Osteoblast (primary cell): ENCODE data around the gene HNMT. TPM values are rescaled to one million over a fixed set of nuclear protein-coding genes. Genes with fewer than 3 reads are reported as not detected.

Source experiments
- DNase-seq: peaks from one replicate; pipeline ENCODE4 v3.0.0; 2011; ENCODE audit warnings: low spot score, mixed read lengths; ENCODE audit not compliant: insufficient read length; ENCODE audit errors: missing footprints
- H2AFZ ChIP-seq: 2 replicates; pipeline ENCODE4 v1.6.0; 2011; ENCODE audit warnings: mild to moderate bottlenecking, low read length
- H3K27ac ChIP-seq: 2 replicates; pipeline ENCODE4 v1.5.1; 2011; ENCODE audit warnings: mild to moderate bottlenecking, low read depth, low read length, moderate library complexity
- H3K27me3 ChIP-seq: 2 replicates; pipeline ENCODE4 v1.6.0; 2012; ENCODE audit warnings: mild to moderate bottlenecking, control low read depth, inconsistent platforms, low read length, moderate library complexity; ENCODE audit not compliant: insufficient read depth
- H3K36me3 ChIP-seq: 2 replicates; pipeline ENCODE4 v1.5.1; 2011; ENCODE audit warnings: mild to moderate bottlenecking, low read length, control low read depth, moderate library complexity; ENCODE audit not compliant: insufficient read depth
- H3K4me1 ChIP-seq: 2 replicates; pipeline ENCODE4 v1.5.1; 2011; ENCODE audit warnings: mild to moderate bottlenecking, low read length, control low read depth, moderate library complexity; ENCODE audit not compliant: insufficient read depth
- H3K4me2 ChIP-seq: 2 replicates; pipeline ENCODE4 v1.6.0; 2011; ENCODE audit warnings: mild to moderate bottlenecking, low read length; ENCODE audit not compliant: insufficient read depth
- H3K4me3 ChIP-seq: fragments of 200-600 bp; sonication (generic); 3 replicates; pipeline ENCODE4 v1.5.1; 2012; ENCODE audit warnings: mild to moderate bottlenecking, low read length, inconsistent platforms; ENCODE audit not compliant: insufficient read depth
- H3K79me2 ChIP-seq: 2 replicates; pipeline ENCODE4 v1.6.0; 2012; ENCODE audit warnings: mild to moderate bottlenecking, low read length, control low read depth, inconsistent platforms; ENCODE audit not compliant: insufficient read depth
- H3K9me3 ChIP-seq: 2 replicates; pipeline ENCODE4 v1.5.1; 2011; ENCODE audit warnings: low read depth, low read length, control low read depth
- H4K20me1 ChIP-seq: 2 replicates; pipeline ENCODE4 v1.6.0; 2012; ENCODE audit warnings: mild to moderate bottlenecking, low read length, control low read depth; ENCODE audit not compliant: insufficient read depth
- total RNA-seq: library from RNA; depleted of rRNA; stranded (reverse); fragments of >200 nt; gene quantifications from 2 replicates; pipeline ENCODE4 v1.2.3, GENCODE V29; 2012
- TF ChIP-seq, protein P1 (sequence below): IDR thresholded peaks from 2 replicates; pipeline ENCODE4 v1.5.1; 2011; ENCODE audit warnings: mild to moderate bottlenecking, low read depth, low read length, moderate library complexity; ENCODE audit errors: extremely low read depth

The HNMT gene
- total RNA-seq, 1 donor = 115 TPM

DNA sequence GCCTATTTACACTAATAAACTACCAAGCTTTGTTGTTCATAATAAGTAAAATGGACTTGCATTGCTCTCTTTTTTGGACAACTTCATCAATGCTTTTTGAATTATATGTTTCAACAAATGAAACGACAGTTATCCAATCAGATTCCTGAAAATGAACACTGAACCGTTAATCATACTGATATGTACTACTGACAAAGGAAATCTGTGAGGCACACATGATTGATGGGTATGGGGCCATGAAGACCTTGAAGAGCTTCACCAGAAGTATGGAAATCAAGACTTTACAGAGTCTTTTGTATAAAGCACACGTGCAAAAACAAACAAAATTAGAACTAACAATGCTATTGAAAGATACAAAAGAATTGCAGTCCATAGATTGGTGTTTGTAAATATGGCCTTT lies 51.2 kb downstream of the HNMT start:
- no peak overlapping the region for H3K4me2 ChIP-seq
- DNase-seq = no peak
- no peaks in the 10 kb centered on the region for H3K27me3 ChIP-seq
- H3K4me1 ChIP-seq = peaks cover 9% of the 10 kb centered on the region
- H3K4me3 ChIP-seq = no peak overlapping the region
- H3K9me3 ChIP-seq = no peaks in the 10 kb centered on the region
- H4K20me1 ChIP-seq = no peaks in the 10 kb centered on the region
- H3K79me2 ChIP-seq = no peaks in the 10 kb centered on the region
- no peak overlapping the region for H2AFZ ChIP-seq
- TF ChIP-seq, protein P1, sequence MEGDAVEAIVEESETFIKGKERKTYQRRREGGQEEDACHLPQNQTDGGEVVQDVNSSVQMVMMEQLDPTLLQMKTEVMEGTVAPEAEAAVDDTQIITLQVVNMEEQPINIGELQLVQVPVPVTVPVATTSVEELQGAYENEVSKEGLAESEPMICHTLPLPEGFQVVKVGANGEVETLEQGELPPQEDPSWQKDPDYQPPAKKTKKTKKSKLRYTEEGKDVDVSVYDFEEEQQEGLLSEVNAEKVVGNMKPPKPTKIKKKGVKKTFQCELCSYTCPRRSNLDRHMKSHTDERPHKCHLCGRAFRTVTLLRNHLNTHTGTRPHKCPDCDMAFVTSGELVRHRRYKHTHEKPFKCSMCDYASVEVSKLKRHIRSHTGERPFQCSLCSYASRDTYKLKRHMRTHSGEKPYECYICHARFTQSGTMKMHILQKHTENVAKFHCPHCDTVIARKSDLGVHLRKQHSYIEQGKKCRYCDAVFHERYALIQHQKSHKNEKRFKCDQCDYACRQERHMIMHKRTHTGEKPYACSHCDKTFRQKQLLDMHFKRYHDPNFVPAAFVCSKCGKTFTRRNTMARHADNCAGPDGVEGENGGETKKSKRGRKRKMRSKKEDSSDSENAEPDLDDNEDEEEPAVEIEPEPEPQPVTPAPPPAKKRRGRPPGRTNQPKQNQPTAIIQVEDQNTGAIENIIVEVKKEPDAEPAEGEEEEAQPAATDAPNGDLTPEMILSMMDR = no peak
- H3K36me3 ChIP-seq = no peaks in the 10 kb centered on the region
- no peak overlapping the region for H3K27ac ChIP-seq

DNA sequence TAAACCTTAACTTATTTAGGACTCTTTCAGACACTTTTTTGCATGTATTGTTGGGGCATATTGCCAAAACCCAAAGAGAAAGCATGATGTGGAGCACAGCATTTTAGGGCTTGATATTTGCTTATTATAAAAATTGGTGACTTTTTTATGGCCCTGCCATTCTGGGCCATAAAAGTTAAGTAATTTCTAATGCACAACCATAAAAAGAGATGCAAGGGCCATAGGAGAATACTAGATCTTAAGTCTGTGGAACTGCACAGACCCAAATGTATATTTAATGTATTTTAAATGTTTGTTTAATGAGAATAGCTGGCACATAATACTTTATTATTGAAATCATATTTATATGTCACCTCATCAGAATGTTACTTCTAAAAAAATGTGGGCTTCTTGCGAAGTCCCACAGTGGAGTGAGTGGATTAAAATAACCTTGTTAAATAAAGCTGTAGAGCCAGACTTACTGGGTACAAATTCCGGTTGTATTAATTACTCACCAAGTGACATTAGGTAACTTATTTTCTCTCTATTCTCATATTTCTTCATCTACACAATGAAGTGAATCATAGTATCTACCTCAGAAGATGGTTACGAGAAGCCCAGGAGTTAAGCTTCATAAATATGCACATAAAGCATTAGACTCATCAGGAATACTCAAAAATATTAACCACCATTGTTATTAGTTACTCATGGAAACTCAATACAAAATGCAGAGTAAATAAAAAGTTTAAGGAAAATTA lies 52.2 kb downstream of the HNMT start:
- H3K27ac ChIP-seq = no peak overlapping the region
- no peaks in the 10 kb centered on the region for H3K36me3 ChIP-seq
- no peaks in the 10 kb centered on the region for H3K9me3 ChIP-seq
- H3K4me1 ChIP-seq = peaks cover 13% of the 10 kb centered on the region
- no peak overlapping the region for H3K4me3 ChIP-seq
- H3K27me3 ChIP-seq = no peaks in the 10 kb centered on the region
- no peak overlapping the region for H3K4me2 ChIP-seq
- no peak for DNase-seq
- no peak overlapping the region for H2AFZ ChIP-seq
- TF ChIP-seq, protein P1 = no peak
- H4K20me1 ChIP-seq = no peaks in the 10 kb centered on the region
- no peaks in the 10 kb centered on the region for H3K79me2 ChIP-seq

DNA sequence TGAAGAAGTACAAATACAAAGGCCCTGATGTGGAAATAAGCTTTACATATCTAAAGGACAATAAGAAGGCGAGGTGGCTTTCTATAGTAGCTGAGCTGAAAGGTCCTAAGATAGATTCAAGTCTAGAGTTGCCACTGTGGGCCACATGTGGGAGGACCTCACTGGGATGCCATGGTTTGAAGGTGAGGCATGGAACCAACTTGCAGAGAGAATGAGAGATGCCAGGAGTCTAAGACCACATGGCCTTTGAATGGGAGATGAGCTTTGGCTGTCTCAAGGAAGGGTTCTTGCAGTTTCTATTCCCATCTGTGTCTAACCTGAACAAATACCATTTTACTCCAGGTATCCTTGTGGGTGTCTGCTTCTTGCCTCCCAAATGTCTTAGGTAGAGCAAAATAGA lies 53.6 kb downstream of the HNMT start:
- H4K20me1 ChIP-seq = no peaks in the 10 kb centered on the region
- no peaks in the 10 kb centered on the region for H3K36me3 ChIP-seq
- TF ChIP-seq, protein P1 = no peak
- DNase-seq = no peak
- peaks cover 13% of the 10 kb centered on the region for H3K4me1 ChIP-seq
- no peaks in the 10 kb centered on the region for H3K79me2 ChIP-seq
- no peaks in the 10 kb centered on the region for H3K9me3 ChIP-seq
- no peak overlapping the region for H2AFZ ChIP-seq
- H3K4me3 ChIP-seq = no peak overlapping the region
- H3K4me2 ChIP-seq = no peak overlapping the region
- H3K27ac ChIP-seq = no peak overlapping the region
- no peaks in the 10 kb centered on the region for H3K27me3 ChIP-seq

DNA sequence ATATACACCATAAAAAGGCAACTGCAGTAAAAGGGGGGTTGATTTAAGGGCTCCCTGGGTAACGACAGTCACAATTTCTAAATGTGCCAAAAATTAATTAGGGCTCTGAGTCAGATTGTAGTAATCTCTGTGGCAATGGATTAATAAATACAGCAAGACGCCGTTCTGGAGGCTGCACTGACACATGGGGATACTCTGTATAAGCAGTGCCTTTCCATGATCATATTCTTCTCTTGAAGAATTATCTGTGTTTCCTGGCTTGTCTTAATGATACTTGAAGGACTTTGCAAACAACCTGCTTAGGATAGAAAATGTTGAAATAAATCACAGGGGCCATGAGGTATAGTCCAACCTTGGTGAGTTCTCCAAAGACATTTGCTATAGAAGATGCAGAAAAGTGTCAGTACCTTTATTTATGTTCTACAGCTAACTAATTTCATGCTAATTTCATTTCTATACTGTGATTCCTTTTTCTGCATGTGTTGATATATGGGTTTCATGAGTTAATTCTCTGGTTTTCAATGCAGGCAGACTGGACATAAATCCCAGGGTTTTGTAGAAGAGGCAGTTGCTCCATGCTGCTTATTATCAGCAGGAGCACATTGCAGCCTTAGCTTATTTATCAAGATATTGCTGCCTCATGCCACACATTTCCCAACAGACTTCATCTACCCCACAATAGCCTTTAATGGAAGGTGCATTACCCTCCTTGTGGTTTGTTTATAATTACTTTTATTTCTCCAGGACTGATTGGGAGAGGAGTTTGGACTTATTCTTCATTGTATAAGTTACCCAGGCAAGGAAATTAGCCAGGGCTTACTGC lies 54.8 kb downstream of the HNMT start:
- TF ChIP-seq, protein P1 = no peak
- no peak for DNase-seq

More for the DNA sequence above, 54.8 kb downstream of the HNMT start:
- H3K79me2 ChIP-seq = no peaks in the 10 kb centered on the region
- no peak overlapping the region for H3K4me3 ChIP-seq
- no peak overlapping the region for H2AFZ ChIP-seq
- no peak overlapping the region for H3K4me2 ChIP-seq
- H3K36me3 ChIP-seq = no peaks in the 10 kb centered on the region
- H3K27me3 ChIP-seq = no peaks in the 10 kb centered on the region
- H3K27ac ChIP-seq = no peak overlapping the region
- no peaks in the 10 kb centered on the region for H4K20me1 ChIP-seq
- H3K4me1 ChIP-seq = peaks cover 13% of the 10 kb centered on the region
- no peaks in the 10 kb centered on the region for H3K9me3 ChIP-seq
